Ramos (cell line): ENCODE results near the gene SRP54.
"Not testable (repeated sequence)": the region's sequence is repeated elsewhere in the genome, so short reads cannot be mapped to it uniquely, and the experiment has no call there.

Experiments used
- in situ Hi-C: fragments of 300-500 bp; cut with MboI; formaldehyde crosslinking; loops from one replicate; pipeline ENCODE4 v1.14.3; 2022; ENCODE audit warnings: low sequenced_read_pairs; ENCODE audit not compliant: unreplicated experiment

SRP54 gene

DNA sequence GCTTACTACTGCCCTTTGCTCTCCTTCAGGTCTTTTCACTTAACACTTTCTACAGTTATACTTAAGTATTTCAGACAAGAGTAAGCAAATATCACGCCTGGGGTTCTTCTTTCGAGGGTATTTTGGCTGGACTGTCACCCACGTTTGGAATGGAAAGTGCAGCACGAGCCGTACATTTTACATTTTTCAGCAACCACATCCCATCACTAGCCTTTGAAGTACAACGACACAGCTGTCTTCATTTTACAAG lies 62.9 kb downstream of the SRP54 start:
- in situ Hi-C loops: loop anchor here (25.0 kb wide), 1 partner anchor 367 kb away; the partner anchor contains the start of gene NFKBIA

DNA sequence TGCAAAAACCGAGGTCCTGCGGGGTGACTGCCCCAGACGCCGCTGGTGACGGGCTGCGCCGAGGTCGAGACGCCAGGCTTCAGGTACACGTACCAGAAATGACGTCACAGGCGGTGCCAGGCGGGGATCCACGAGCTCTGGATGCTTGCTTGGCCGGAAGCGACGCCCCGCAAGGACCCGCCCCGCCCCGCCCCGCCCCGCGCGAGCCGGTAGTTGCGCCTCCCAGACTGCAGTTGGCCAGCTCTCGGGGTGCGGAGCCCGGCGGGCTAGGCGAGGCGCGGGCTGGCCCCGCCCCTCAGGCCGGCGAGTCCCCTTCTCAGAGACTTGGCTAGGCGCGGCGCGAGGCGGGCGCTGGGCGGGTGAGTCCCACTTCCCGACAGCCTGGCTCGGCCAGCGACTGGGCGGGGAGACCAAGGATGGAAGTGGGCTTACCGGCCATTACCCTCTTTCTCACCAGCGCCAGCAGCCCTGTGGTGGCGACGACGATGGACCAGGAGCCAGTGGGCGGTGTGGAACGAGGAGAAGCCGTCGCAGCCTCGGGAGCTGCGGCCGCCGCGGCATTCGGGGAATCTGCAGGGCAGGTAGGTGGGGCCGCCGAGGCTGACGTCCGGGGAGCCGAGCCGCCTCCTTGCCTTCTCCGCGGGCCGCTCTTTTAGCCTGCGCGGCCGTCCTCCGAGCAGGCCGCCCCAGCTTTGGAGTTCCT lies 63.4 kb downstream of the SRP54 start, which contains the start of gene FAM177A1:
TSS of gene FAM177A1 (plus strand) at position 225 of the 703 bp plus-strand sequence. CDS start at position 417, 192 bp downstream.
- in situ Hi-C loops: loop anchor here (25.0 kb wide), 1 partner anchor 366 kb away; the partner anchor contains the start of gene NFKBIA

DNA sequence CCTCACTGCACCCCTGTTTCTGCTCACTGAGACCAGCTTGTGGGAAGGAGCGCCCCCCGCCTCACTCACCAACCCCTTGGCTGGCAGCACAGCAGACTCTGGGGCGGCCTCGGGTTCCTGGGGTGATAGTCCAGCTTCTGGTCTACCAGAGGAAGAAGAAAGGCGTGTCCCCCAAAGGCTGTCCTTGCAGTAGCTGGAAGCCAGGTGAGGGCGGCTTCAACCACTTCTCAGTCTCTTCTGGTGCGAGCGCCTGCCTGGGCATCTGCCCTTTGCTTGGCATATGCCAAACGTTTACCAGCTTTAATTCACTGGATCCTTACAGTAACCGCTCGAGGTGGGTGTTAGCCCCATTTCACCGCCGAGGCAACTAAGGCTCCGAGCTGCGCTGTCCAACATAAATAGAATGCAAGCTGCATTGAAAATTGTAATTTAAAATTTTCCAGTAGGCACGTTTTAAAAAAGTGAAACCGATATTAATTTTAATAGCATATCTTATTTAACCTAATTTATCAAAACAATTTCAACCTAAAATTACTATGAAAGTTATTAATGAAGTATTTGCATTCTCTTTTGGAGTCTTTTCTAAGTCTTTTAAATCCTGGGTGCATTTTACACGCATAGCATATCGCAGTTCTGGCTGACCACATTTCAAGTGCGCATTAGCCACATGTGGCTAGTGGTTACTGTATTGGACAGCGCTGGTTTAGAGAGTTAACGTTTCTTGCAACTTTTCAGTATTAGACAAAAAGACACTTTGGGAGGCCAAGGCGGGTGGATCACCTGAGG lies 64.2 kb downstream of the SRP54 start:
- in situ Hi-C loops: loop anchor here (25.0 kb wide), 1 partner anchor 365 kb away; the partner anchor contains the start of gene NFKBIA

DNA sequence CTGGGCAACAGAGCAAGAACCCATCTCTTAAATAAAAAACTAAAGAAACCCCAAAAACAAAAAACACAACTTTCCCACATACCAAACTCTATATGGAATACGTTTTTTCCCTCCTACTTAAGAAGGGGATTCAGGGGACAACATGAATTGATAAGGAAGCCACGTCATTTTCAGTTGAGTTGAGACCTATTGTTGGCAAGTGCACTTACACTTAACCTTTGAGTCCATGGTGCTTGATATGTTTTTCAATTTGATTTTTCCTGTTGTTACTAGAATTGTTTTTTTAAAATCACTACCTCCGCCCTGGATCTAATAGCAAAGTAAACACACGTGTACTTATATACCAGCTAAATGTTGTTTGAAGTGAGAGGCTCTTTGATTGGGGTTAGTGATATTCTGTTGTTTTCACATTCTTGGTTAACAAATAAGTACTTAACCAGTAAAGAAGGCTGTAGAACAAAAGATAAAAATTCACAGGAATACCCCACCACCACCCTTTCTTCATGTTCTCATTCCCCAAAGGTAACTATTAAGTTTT lies 65.3 kb downstream of the SRP54 start:
- in situ Hi-C loops: loop anchor here (25.0 kb wide), 1 partner anchor 364 kb away; the partner anchor contains the start of gene NFKBIA

DNA sequence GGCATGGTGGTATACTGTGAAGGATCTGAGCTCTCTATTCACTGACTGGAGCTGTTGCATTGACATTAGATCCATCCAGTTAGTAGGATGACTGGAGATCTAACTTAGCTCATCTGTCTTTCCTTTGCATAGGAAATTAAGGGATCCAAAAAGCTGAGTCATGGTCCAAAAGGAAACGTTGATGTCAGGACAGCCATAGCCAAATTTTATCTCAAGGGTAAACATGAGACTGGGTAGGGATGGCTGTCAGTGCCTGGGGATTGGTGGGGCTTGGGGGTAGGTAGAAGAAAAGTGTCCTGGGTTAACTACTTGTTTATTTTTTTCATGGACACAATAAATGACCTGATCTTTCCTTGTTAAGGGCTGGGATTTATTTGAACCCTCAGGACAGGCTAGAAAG lies 67.9 kb downstream of the SRP54 start:
- in situ Hi-C loops: no loop called here

- in situ Hi-C loops: no loop called here
Measured at GRCh38 chr14:35051796-35052195, 69.0 kb downstream of the SRP54 start.

DNA sequence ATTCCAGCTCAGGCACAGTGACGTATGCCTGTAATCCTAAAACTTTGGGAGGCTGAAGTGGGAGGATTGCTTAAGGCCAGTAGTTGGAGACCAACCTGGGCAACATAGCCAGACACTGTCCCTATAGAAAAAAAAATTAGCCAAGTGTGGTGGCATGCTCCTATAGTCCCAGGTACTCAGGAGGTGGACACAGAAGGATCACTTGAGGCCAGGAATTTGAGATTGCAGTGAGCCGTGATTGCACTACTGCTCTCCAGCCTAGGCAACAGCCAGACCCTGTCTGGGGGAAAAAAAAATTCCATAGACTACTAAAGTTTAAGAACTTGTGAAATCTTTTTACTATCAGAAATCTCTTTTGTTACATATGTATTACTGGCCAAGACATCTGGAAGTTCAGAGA lies 69.8 kb downstream of the SRP54 start:
- in situ Hi-C loops: no loop called here

- in situ Hi-C loops: not testable (repeated sequence)
Measured at GRCh38 chr14:35061113-35061791, 78.5 kb downstream of the SRP54 start.

DNA sequence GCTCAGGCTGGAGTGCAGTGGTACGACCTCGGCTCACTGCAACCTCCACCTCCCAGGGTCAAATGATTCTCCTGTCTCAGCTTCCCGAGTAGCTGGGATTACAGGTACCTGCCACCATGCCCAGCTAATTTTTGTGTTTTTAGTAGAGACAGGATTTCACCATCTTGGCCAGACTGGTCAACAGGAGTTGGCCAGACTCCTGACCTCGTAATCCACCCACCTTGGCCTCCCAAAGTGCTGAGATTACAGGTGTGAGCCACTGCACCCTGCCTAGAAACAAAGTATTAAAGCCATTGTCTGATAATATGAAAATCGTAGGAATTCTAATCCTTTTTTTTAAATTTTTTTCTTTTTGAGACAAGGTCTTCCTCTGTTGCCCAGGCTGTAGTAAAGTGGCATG lies 82.9 kb downstream of the SRP54 start:
- in situ Hi-C loops: not testable (repeated sequence)

- in situ Hi-C loops: no loop called here
Measured at GRCh38 chr14:35068238-35069012, 85.6 kb downstream of the SRP54 start.

DNA sequence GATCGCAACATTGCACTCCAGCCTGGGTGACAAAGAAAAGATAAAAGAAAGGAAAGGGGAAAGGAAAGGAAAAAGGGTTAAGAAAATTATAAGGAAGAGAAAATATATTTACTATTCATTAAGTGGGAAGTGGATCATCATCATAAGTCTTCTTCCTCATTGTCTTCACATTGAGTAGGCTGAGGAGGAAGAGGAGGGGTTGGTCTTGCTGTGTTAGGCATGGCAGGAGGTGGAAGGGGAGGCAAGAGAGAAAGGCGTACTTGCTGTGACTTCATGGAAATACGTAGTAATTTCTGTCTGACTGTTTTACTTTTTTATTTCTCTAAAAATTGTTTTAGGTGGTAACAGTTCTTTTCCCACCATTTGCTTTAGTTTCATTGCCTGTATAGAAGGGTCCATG lies 89.4 kb downstream of the SRP54 start:
- in situ Hi-C loops: no loop called here

GRCh38 chr14:35073486-35073885 lies 90.7 kb downstream of the SRP54 start:
- in situ Hi-C loops: no loop called here

DNA sequence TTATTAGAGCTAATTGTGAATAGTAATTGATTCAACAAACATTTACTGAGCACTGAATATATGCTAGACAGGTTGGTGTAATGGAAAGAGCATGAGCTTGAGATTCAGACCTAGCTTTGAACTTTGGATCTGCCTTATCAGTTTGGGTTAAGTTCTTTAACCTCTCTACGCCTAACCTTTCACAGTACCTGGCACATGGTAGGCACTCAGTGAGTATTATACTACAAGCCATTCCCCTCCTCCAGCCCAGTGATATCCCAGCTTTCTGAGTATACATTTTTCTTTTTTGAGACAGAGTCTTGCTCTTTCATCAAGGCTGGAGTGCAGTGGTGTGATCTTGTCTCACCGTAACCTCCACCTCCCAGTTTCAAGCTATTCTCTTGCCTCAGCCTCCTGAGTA lies 95.3 kb downstream of the SRP54 start:
- in situ Hi-C loops: no loop called here
